ENCODE results near the gene RNF125. TPM values are rescaled to one million over a fixed set of nuclear protein-coding genes. Genes with fewer than 3 reads are reported as not detected.

The RNF125 gene
- polyA plus RNA-seq, 3 donors = 17.3 to 29.2 (median 26.3) TPM

DNA sequence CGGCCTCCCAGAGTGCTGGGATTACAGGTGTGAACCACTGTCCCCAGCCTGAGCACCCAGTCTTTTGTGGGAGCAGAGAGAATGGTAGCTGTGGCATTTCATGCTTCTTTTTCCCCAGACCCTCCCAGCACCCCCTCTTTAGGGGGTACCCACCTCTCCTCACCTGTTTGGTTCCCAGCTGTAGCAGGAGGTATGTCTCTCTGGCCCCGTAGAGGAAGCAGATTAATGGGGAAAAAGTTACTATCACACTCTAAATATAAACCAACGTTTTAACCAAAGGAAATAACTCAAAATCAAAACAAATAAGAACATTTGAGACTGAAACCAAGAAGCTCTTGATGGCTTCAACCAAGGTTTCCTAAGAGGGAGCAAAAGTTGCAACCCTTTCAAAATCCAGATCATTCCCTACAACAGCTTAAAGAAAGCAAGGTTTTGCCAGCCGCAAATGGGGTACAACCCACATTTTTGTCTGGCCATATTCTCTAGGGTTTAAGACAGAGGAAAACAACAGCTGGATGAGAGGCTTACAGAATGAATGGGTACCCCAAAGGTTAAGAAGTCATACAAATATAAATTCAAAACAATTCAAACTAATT is 8.0 kb downstream of the RNF125 start:
- H4K20me1 ChIP-seq (ENCODE audit: insufficient read depth, low read length) = peaks cover 65% of the 10 kb centered on the region
- H3K9me3 ChIP-seq (replicated peaks in 1 of 2; ENCODE audit: control insufficient read depth in 1 of 2, insufficient read depth in 1 of 2, low read length in 2 of 2) = no peaks in the 10 kb centered on the region
- DNase-seq = no peak
- Mint-ChIP-seq H3K36me3 (peaks cover 25 to 46% of the 10 kb centered on the region in 2 donors), H3K4me1 (peaks cover 34% of the 10 kb centered on the region), H3K9me3 (no peaks in the 10 kb centered on the region), H3K27me3 (ENCODE audit: low read depth in 3 of 3) (peaks cover 0 to 3% (median 1%) of the 10 kb centered on the region in 3 donors), H3K27ac (peak overlapping the region in 2 of 7 donors; percentile 27 to 74), H3K4me3 (no peak overlapping the region)
- peaks cover 13 to 18% of the 10 kb centered on the region in 2 donors for H3K4me1 ChIP-seq (ENCODE audit: control insufficient read depth in 1 of 2, insufficient read depth in 2 of 2, low read length in 2 of 2)
- intact Hi-C loops (cut with micrococcal nuclease) = no loop called here
- H3K9ac ChIP-seq (ENCODE audit: insufficient read depth, low read length, poor library complexity, severe bottlenecking) = no peak overlapping the region
- no peak overlapping the region for H2AFZ ChIP-seq (ENCODE audit: insufficient read depth, low read depth, low read length, poor library complexity, severe bottlenecking)
- H3K27me3 ChIP-seq (ENCODE audit: control insufficient read depth in 2 of 2, insufficient read depth in 2 of 2, low read length in 2 of 2) = no peaks in the 10 kb centered on the region
- H3K79me2 ChIP-seq (ENCODE audit: insufficient read depth, low read length) = peaks cover 36% of the 10 kb centered on the region
- H3K4me2 ChIP-seq (replicated peaks; ENCODE audit: extremely low read depth, low read length, poor library complexity, severe bottlenecking) = no peak overlapping the region
- H3K4me3 ChIP-seq (replicated peaks in 1 of 3; ENCODE audit: low read depth in 2 of 3, low read length in 3 of 3) = no peak overlapping the region
- no peak overlapping the region for H3K27ac ChIP-seq (ENCODE audit: low read depth in 1 of 2, low read length in 2 of 2)
- peaks cover 3 to 16% of the 10 kb centered on the region in 2 donors for H3K36me3 ChIP-seq (replicated peaks in 1 of 2; ENCODE audit: control insufficient read depth in 1 of 2, insufficient read depth in 2 of 2, low read length in 2 of 2)
- no CpG with 5 or more reads among the region's 4 CpGs for WGBS (ENCODE audit: insufficient coverage)
- TF ChIP-seq CTCF (IDR thresholded peaks at IDR 0.05) = no peak

DNA sequence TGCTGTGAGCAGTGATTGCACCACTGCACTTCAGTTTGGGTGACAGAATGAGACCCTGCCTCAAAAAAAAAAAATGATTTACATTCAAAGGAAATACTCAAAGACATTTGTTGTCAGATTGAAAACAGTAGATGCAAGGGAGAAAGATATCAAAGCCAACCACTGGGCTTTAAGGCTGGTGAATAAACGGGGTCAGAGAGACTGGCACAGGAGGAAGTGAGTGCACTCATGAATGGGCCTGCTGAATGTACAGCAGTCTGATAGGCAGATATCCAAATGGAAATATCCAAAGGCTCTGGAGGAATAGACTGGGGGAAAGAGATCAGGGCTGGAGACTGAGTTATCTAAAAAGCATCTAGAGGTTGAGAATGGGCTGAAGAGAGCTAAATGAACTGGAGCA is 10.9 kb downstream of the RNF125 start:
- peaks cover 30% of the 10 kb centered on the region for H3K4me1 Mint-ChIP-seq
- no peak for DNase-seq
- H3K27ac ChIP-seq (ENCODE audit: low read depth in 1 of 2, low read length in 2 of 2) = no peak overlapping the region
- intact Hi-C loops (cut with micrococcal nuclease) = no loop called here
- no peak for TF ChIP-seq CTCF (IDR thresholded peaks at IDR 0.05)
- H3K27ac Mint-ChIP-seq = peak overlapping the region in 1 of 7 donors; percentile 33
- peaks cover 38 to 57% of the 10 kb centered on the region in 2 donors for H3K36me3 Mint-ChIP-seq
- H3K27me3 Mint-ChIP-seq (ENCODE audit: low read depth in 3 of 3) = peaks cover 0 to 3% (median 1%) of the 10 kb centered on the region in 3 donors
- no peak overlapping the region for H3K4me3 Mint-ChIP-seq
- no peak overlapping the region for H3K9ac ChIP-seq (ENCODE audit: insufficient read depth, low read length, poor library complexity, severe bottlenecking)
- H4K20me1 ChIP-seq (ENCODE audit: insufficient read depth, low read length) = peaks cover 63% of the 10 kb centered on the region
- H3K36me3 ChIP-seq (replicated peaks in 1 of 2; ENCODE audit: control insufficient read depth in 1 of 2, insufficient read depth in 2 of 2, low read length in 2 of 2) = peaks cover 3 to 14% of the 10 kb centered on the region in 2 donors
- peaks cover 13 to 18% of the 10 kb centered on the region in 2 donors for H3K4me1 ChIP-seq (ENCODE audit: control insufficient read depth in 1 of 2, insufficient read depth in 2 of 2, low read length in 2 of 2)
- no peaks in the 10 kb centered on the region for H3K9me3 ChIP-seq (replicated peaks in 1 of 2; ENCODE audit: control insufficient read depth in 1 of 2, insufficient read depth in 1 of 2, low read length in 2 of 2)
- no peaks in the 10 kb centered on the region for H3K9me3 Mint-ChIP-seq
- H3K4me2 ChIP-seq (replicated peaks; ENCODE audit: extremely low read depth, low read length, poor library complexity, severe bottlenecking) = no peak overlapping the region
- H3K79me2 ChIP-seq (ENCODE audit: insufficient read depth, low read length) = peaks cover 25% of the 10 kb centered on the region
- 9% methylated on average over 1 of the region's 1 CpG for WGBS (ENCODE audit: insufficient coverage)
- H3K27me3 ChIP-seq (ENCODE audit: control insufficient read depth in 2 of 2, insufficient read depth in 2 of 2, low read length in 2 of 2) = no peaks in the 10 kb centered on the region
- H3K4me3 ChIP-seq (replicated peaks in 1 of 3; ENCODE audit: low read depth in 2 of 3, low read length in 3 of 3) = no peak overlapping the region
- no peak overlapping the region for H2AFZ ChIP-seq (ENCODE audit: insufficient read depth, low read depth, low read length, poor library complexity, severe bottlenecking)
